H1 (cell line): ENCODE data around the gene SEMA6A. TPM values are rescaled to one million over a fixed set of nuclear protein-coding genes. Genes with fewer than 3 reads are reported as not detected.
A peak's percentile ranks its signal among the peaks of the same experiment; 100 is the strongest.

Experiments used
- CTCF ChIA-PET: fragments of 300-600 bp; sonication (Branson Sonifier 250); formaldehyde crosslinking; loops from one replicate; lab custom pipeline; 2021; ENCODE audit not compliant: partially characterized antibody; lab: Charles Lee
- POLR2A ChIA-PET: fragments of 300-600 bp; sonication (Branson Sonifier 250); formaldehyde crosslinking; loops from one replicate; lab custom pipeline; 2021; ENCODE audit warnings: inconsistent platforms; ENCODE audit not compliant: partially characterized antibody; lab: Charles Lee
- DNase-seq, 2 experiments: peaks; one replicate each; pipeline versions ENCODE4 v3.0.0 to v3.0.0-alpha.2; 2010 to 2022; ENCODE audit warnings: low spot score in 2 of 2, low read depth in 1 of 2, mixed read lengths in 1 of 2
- FAIRE-seq: peaks from 2 replicates; lab custom pipeline; 2011; peaks lifted over from hg19 to GRCh38; lab: Jason Lieb, UNC
- H2AFZ ChIP-seq: 2 replicates; pipeline ENCODE4 v1.8.1; 2012; ENCODE audit warnings: low read length, inconsistent platforms
- H2AK5ac ChIP-seq: 2 replicates; pipeline ENCODE4 v1.6.1; 2013; ENCODE audit warnings: low read depth, low read length
- H2BK120ac ChIP-seq: replicated peaks from 2 replicates; pipeline ENCODE3; 2013; ENCODE audit warnings: low read depth, low read length, inconsistent platforms
- H2BK12ac ChIP-seq: 2 replicates; pipeline ENCODE4 v1.6.1; 2013; ENCODE audit warnings: low read depth, low read length
- H2BK15ac ChIP-seq: 2 replicates; pipeline ENCODE4 v1.6.1; 2013; ENCODE audit warnings: low read length
- H2BK20ac ChIP-seq: 2 replicates; pipeline ENCODE4 v1.6.1; 2013; ENCODE audit warnings: low read length
- H2BK5ac ChIP-seq: 2 replicates; pipeline ENCODE4 v1.6.1; 2013; ENCODE audit warnings: low read depth, low read length
- H3K14ac ChIP-seq: 2 replicates; pipeline ENCODE4 v1.6.1; 2013; ENCODE audit warnings: inconsistent platforms; ENCODE audit not compliant: insufficient read length
- H3K18ac ChIP-seq: 2 replicates; pipeline ENCODE4 v1.6.1; 2013; ENCODE audit warnings: low read length; ENCODE audit errors: extremely low read depth
- H3K23ac ChIP-seq: 2 replicates; pipeline ENCODE4 v1.6.1; 2013; ENCODE audit warnings: inconsistent platforms; ENCODE audit not compliant: insufficient read length
- H3K23me2 ChIP-seq: 2 replicates; pipeline ENCODE4 v1.6.1; 2013; ENCODE audit warnings: low read depth, low read length
- H3K27ac ChIP-seq: 2 replicates; pipeline ENCODE4 v1.6.1; 2011; ENCODE audit warnings: low read depth, low read length, inconsistent platforms
- H3K27me3 ChIP-seq, 4 experiments: replicated peaks in 1 of 4; 1 replicate in 1 of 4; 2 replicates in 3 of 4; pipeline versions ENCODE4 v1.6.1 to v1.8.1; 2011 to 2013; ENCODE audit warnings: low read length in 3 of 4, mild to moderate bottlenecking in 3 of 4, inconsistent platforms in 2 of 4, mixed read lengths in 2 of 4, moderate library complexity in 1 of 4; ENCODE audit not compliant: control insufficient read depth in 3 of 4, insufficient read depth in 3 of 4; ENCODE audit errors: extremely low read depth in 1 of 4
- H3K36me3 ChIP-seq, 4 experiments: 2 replicates each; pipeline versions ENCODE4 v1.6.1 to v1.8.1; 2011 to 2013; ENCODE audit warnings: mild to moderate bottlenecking in 4 of 4, low read length in 3 of 4, moderate library complexity in 2 of 4, control low read depth in 1 of 4, inconsistent platforms in 1 of 4; ENCODE audit not compliant: insufficient read depth in 4 of 4, control insufficient read depth in 2 of 4
- H3K4ac ChIP-seq: replicated peaks from 2 replicates; pipeline ENCODE3; 2013; ENCODE audit warnings: low read length, low read depth, mixed read lengths, inconsistent platforms; ENCODE audit not compliant: insufficient read length
- H3K4me1 ChIP-seq, 4 experiments: replicated peaks in 1 of 4; 1 replicate in 1 of 4; 2 replicates in 3 of 4; pipeline versions ENCODE4 v1.6.1 to v1.8.1; 2011 to 2013; ENCODE audit warnings: low read length in 3 of 4, inconsistent platforms in 2 of 4, mixed read lengths in 1 of 4; ENCODE audit not compliant: insufficient read depth in 4 of 4, control insufficient read depth in 3 of 4
- H3K4me2 ChIP-seq, 2 experiments: 2 replicates each; pipeline versions ENCODE4 v1.6.1 to v1.8.1; 2011 to 2013; ENCODE audit warnings: low read depth in 2 of 2, low read length in 2 of 2, control low read depth in 1 of 2, inconsistent platforms in 1 of 2, mild to moderate bottlenecking in 1 of 2; ENCODE audit not compliant: insufficient read depth in 1 of 2
- H3K4me3 ChIP-seq, 4 experiments: fragments of 200-600, 300-600 bp in 1 of 4; sonication (generic), shearing (Covaris generic), sonication (Bioruptor Twin) in 1 of 4; 2 replicates each; pipeline versions ENCODE4 v1.5.1 to v1.8.1; 2011 to 2016; ENCODE audit warnings: low read length in 4 of 4, low read depth in 3 of 4, control low read depth in 2 of 4, inconsistent platforms in 2 of 4, mild to moderate bottlenecking in 2 of 4, mixed read lengths in 1 of 4, moderate library complexity in 1 of 4; ENCODE audit not compliant: insufficient read depth in 2 of 4; ENCODE audit errors: extremely low read depth in 1 of 4
- H3K56ac ChIP-seq: replicated peaks from 2 replicates; pipeline ENCODE3; 2013; ENCODE audit warnings: low read depth, mild to moderate bottlenecking, mixed read lengths, low read length, inconsistent platforms; ENCODE audit not compliant: insufficient read length
- H3K79me1 ChIP-seq: 2 replicates; pipeline ENCODE4 v1.6.1; 2013; ENCODE audit warnings: low read depth, low read length, control low read depth
- H3K79me2 ChIP-seq, 2 experiments: 2 replicates each; pipeline versions ENCODE4 v1.6.1 to v1.8.1; 2012 to 2013; ENCODE audit warnings: low read length in 2 of 2, mild to moderate bottlenecking in 2 of 2, inconsistent platforms in 1 of 2; ENCODE audit not compliant: insufficient read depth in 2 of 2, control insufficient read depth in 1 of 2
- H3K9ac ChIP-seq, 4 experiments: replicated peaks in 1 of 4; 1 replicate in 1 of 4; 2 replicates in 3 of 4; pipeline versions ENCODE4 v1.6.1 to v1.8.1; 2011 to 2013; ENCODE audit warnings: low read depth in 3 of 4, low read length in 3 of 4, control low read depth in 2 of 4, mild to moderate bottlenecking in 2 of 4, moderate library complexity in 2 of 4, inconsistent platforms in 1 of 4; ENCODE audit errors: extremely low read depth in 1 of 4
- H3K9me3 ChIP-seq, 2 experiments: 2 replicates each; pipeline versions ENCODE4 v1.6.1 to v1.8.1; 2012 to 2013; ENCODE audit warnings: mild to moderate bottlenecking in 2 of 2, moderate library complexity in 2 of 2, control low read depth in 1 of 2, inconsistent platforms in 1 of 2, low read depth in 1 of 2, low read length in 1 of 2, mixed read lengths in 1 of 2; ENCODE audit not compliant: insufficient read depth in 2 of 2
- H4K20me1 ChIP-seq, 2 experiments: replicated peaks in 1 of 2; 2 replicates each; pipeline versions ENCODE3 to v1.8.1; 2011 to 2013; ENCODE audit warnings: inconsistent platforms in 2 of 2, low read length in 2 of 2, mild to moderate bottlenecking in 1 of 2; ENCODE audit not compliant: insufficient read depth in 2 of 2, control insufficient read depth in 1 of 2
- H4K5ac ChIP-seq: 2 replicates; pipeline ENCODE4 v1.6.1; 2013; ENCODE audit warnings: low read length, low read depth, mixed read lengths, inconsistent platforms; ENCODE audit not compliant: insufficient read length
- H4K8ac ChIP-seq: 2 replicates; pipeline ENCODE4 v1.8.0; 2013; ENCODE audit warnings: mild to moderate bottlenecking, moderate library complexity, low read length, inconsistent platforms; ENCODE audit not compliant: insufficient read depth; ENCODE audit errors: extremely low read depth
- H4K91ac ChIP-seq: replicated peaks from 2 replicates; pipeline ENCODE3; 2013; ENCODE audit warnings: low read length, mixed read lengths, inconsistent platforms; ENCODE audit not compliant: insufficient read length
- POLR2AphosphoS5 ChIP-seq: IDR thresholded peaks from 2 replicates; pipeline ENCODE4 v1.6.1; 2011; ENCODE audit warnings: low read depth, low read length
- WGBS, 2 experiments: shearing (Covaris generic) in 1 of 2; methylation state at CpG; one replicate each; pipeline versions ENCODE4 v1.1.6 to v1.1.7; 2013 to 2015; ENCODE audit warnings: low lambda C conversion rate in 2 of 2, mixed read lengths in 2 of 2, inconsistent platforms in 1 of 2, low coverage in 1 of 2, missing lambda C conversion rate in 1 of 2; ENCODE audit not compliant: insufficient replicate concordance in 2 of 2, insufficient coverage in 1 of 2, insufficient read length in 1 of 2; ENCODE audit errors: extremely low coverage in 1 of 2, missing lambda C conversion rate in 1 of 2; 5-methylcytosine and 5-hydroxymethylcytosine counted together
- polyA plus RNA-seq, 7 experiments: library from polyadenylated mRNA; depleted of rRNA in 3 of 7; stranded (reverse) in 5 of 7; unstranded in 2 of 7; fragments of >200 nt in 5 of 7; fragments of 200-250 nt in 2 of 7; gene quantifications; 1 replicate in 5 of 7; 2 replicates in 1 of 7; 4 replicates in 1 of 7; pipeline versions ENCODE4 v1.2.1 to v1.2.3, GENCODE V29; 2011 to 2013; ENCODE audit warnings: missing spikeins in 2 of 7, mixed read lengths in 2 of 7
- total RNA-seq: library from RNA; stranded (reverse); fragmentation: NEBNext Ultra II Directional; extraction: Animal tissue kit (Norgen Biotek cat#: 25700); gene quantifications from 2 replicates; pipeline ENCODE4 v1.2.1, GENCODE V29; 2021

Gene SEMA6A
- total and polyA plus RNA-seq, 2 of the 8 experiments (the other 6 are each of a cell fraction or from before 2014, with no cell fraction given): 78.3 to 277 TPM

DNA sequence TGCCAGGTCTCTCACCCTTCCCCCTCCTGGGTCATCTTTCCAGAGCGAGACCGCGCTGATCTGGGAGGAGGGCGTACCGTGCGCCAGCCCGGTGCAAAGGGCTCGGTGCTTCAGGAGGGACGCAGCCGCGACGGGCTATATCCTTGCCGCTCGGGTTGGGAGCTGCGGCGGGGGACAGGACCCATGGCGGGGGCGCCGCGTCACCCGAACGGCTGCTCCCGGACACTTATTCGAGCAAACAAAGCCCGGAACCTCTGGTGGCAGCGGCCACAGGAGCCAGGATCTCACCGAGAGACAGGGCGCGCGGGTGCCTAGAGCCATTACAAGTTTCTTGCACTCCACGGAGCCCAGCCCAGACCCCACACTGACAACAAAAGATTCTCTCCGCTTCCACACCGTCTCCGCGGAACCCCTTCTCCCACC, 1.3 kb downstream of the SEMA6A start:
- peak overlapping the region; percentile 94 for H3K4ac ChIP-seq
- H4K5ac ChIP-seq: peak overlapping the region; percentile 90
- H4K8ac ChIP-seq: peak overlapping the region; percentile 17; the same call in 1 of the 2 replicates
- H2AK5ac ChIP-seq: no peak overlapping the region
- no peak overlapping the region for H3K23ac ChIP-seq
- WGBS, 2 experiments: 1% methylated on average over 32 of the region's 35 CpGs; no CpG with 5 or more reads in 1 of the 2 experiments
- no peaks in the 10 kb centered on the region for H3K9me3 ChIP-seq
- no peaks in the 10 kb centered on the region for H3K27me3 ChIP-seq
- ChIA-PET POLR2A (interaction anchor here (0.8 to 1.6 kb wide), 6 partner anchors 8 to 529 kb away, joined by 3 to 9 read pairs (median 3); no protein-coding TSS in a partner anchor), CTCF (interaction anchor here (0.6 to 2.1 kb wide), 4 partner anchors 9 to 291 kb away, joined by 3 to 10 read pairs (median 4); no protein-coding TSS in a partner anchor)
- H2BK120ac ChIP-seq: peak overlapping the region; percentile 56
- no peak overlapping the region for H3K14ac ChIP-seq
- H3K27ac ChIP-seq: peak overlapping the region; percentile 76
- peaks cover 21 to 31% of the 10 kb centered on the region in 2 experiments for H4K20me1 ChIP-seq
- no peak overlapping the region for H2BK20ac ChIP-seq
- peak overlapping the region; percentile 96 for H3K18ac ChIP-seq
- peak overlapping the region; percentile 96 for H4K91ac ChIP-seq
- H3K23me2 ChIP-seq: peaks cover 11% of the 10 kb centered on the region
- H2BK12ac ChIP-seq: peak overlapping the region; percentile 80; the same call in 1 of the 2 replicates
- DNase-seq (peak in 1 of 2 experiments; percentile 55), FAIRE-seq (no peak)
- peak overlapping the region; percentile 90 for H3K56ac ChIP-seq
- H2BK15ac ChIP-seq: no peak overlapping the region
- no peak overlapping the region for H2AFZ ChIP-seq
- H3K4me2 ChIP-seq: peak overlapping the region; percentile 80 to 86
- H2BK5ac ChIP-seq: peak overlapping the region; percentile 95
- peak overlapping the region; percentile 86 to 97 (median 90) for H3K4me3 ChIP-seq
- peaks cover 0 to 34% (median 0%) of the 10 kb centered on the region in 4 experiments; a peak in 1 of 8 replicates for H3K36me3 ChIP-seq
- H3K79me2 ChIP-seq: peaks cover 59 to 67% of the 10 kb centered on the region in 2 experiments
- H3K79me1 ChIP-seq: no peaks in the 10 kb centered on the region; the same call in 1 of the 2 replicates
- peaks cover under 1 to 14% (median 11%) of the 10 kb centered on the region in 4 experiments; a peak in 5 of 7 replicates for H3K4me1 ChIP-seq
- H3K9ac ChIP-seq: peak overlapping the region; percentile 82 to 91 (median 84)
- peak; percentile 12; the same call in 1 of the 2 replicates for TF ChIP-seq POLR2AphosphoS5
